ENCODE measurements around the gene CYP39A1.

The CYP39A1 gene

DNA sequence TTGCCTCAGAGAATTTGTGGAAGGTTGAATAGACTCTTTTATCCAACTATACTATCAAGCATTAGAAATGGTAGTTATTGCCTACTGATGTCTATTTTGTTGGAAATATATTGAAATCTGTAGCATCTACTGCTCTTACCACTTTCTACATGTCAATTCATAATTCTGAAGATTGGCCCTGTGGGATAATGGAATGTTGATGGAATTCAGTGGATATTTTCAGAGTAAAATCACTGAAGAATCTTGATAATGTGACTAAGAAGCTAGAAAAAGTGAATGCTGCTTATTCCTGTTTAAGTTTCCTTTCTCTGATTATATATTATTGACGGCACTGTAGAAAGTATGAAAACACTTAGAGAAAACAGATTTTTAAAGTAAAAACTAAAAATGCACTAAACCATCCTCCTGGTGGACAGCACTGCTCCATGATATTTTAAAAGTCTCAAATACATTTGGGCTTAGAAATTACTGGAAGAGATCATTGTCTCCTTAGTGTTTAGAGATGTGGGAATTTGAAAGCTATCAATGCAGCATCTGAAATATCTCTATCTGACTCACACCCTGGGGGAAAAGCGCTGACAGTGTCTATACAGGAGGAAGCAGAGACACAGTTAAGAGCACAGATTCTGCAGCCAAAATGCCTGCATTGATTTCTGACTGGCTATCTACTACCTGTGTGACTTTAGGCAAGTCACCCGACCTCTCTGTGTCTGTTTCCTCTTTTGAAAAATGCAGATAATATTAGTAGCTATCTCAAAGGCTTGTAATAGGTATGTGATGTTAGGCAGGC is 123.5 kb downstream of the CYP39A1 start:
- FAIRE-seq = no peak
- DNase-seq (ENCODE audit: extremely low spot score, insufficient read length, low read depth) = no peak

DNA sequence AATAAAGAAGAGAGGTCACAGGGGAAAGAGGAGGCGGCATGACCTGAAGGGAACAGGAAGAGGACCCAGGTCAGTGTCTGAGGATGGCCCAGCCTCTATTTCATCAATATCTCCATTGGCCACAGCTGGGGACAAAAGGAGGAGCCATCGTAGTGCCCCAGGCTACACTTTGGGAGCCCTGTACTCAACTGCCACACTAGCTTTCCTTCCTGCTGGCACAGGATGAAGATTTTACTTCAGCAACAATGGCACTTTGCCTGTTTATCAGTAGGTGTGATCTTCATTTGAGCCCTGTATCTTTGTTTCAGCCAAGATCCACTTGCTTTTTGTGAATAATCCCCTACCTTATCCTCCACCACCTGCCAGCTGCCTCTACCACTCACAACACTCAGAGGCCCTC is 126.0 kb downstream of the CYP39A1 start:
- FAIRE-seq (no peak), DNase-seq (ENCODE audit: extremely low spot score, insufficient read length, low read depth) (no peak)

DNA sequence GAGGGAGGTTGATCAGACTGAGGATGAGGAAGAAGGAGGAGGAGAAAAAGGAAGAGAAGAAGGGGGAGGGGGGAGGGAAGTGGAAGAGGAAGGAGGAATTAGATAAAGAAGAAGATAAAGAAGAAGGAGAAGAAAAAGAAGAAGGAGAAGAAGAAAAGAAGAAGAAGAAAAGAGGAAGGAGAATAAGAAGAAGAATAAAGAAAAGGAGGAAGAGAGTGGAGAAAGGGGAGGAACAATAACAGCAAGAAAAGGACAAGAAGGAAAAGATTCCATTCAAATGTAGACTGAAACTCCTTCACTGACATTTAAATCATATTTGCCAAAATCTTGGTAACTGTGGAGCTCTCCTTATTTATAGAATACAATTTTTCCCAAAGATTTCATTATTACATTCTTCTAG is 127.0 kb downstream of the CYP39A1 start:
- DNase-seq (ENCODE audit: extremely low spot score, insufficient read length, low read depth) (no peak), FAIRE-seq (no peak)

DNA sequence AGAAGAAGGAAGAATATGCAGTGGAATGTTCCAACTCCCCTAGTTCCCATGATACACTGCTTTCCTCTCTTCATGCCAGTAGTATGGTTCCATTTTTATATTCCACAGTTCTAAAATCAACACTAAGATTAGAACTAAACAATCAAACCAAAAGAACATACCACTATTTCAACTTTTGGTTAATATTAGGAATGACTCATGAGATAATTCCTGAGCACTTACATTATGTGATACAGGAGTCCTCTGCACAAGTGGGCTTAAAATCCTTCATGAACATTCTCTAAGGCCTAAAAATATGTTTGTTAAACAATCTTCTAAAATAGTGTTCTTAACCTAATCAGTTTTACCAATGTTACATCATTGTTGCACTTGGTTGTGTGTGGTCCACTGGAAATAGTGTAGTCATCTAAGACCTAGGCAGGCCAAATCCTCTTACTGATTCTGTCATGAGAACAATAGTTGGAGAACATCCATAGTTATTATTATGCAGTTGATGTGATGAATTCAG is 131.1 kb downstream of the CYP39A1 start:
- DNase-seq (ENCODE audit: extremely low spot score, insufficient read length, low read depth) = no peak
- no peak for FAIRE-seq

DNA sequence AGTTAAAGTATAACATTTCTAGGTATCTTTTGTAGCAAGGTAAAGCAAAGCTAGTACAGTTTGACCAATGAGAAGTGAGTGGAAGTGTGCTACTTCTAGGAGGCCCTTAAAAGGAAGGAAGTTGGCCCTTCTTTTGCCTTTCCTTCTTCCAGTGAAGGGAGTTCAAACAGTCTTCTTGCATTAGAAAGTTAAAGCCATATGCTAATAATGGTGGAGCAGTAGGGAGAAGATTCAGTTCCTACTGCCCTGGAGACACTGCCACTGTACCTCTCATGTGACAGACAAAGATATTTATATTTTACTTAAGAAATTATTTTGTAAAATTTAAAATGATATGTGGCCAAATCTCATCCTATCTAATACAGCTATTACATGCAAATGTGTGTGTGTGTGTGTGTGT is 135.4 kb downstream of the CYP39A1 start:
- FAIRE-seq = no peak
- DNase-seq (ENCODE audit: extremely low spot score, insufficient read length, low read depth) = no peak

DNA sequence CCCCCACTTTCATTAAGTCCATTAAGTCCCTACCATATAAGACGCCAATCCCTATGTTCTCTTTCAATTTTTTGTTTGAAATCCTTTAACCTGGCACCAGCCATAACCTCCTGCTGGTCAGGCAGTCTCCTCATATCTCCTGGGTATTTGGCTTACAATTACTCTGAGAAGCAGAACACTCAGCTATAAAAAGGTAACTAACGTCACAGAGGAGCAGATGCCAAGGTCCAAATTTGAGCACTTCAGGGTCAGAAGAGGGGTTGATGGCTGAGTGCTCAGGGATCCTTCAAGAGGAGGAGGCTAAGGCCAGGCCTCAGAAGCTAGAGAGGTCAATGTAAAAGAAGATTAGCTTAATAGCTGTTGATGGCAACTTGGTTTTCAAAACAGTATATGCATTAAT is 139.1 kb downstream of the CYP39A1 start:
- FAIRE-seq (no peak), DNase-seq (ENCODE audit: extremely low spot score, insufficient read length, low read depth) (no peak)

DNA sequence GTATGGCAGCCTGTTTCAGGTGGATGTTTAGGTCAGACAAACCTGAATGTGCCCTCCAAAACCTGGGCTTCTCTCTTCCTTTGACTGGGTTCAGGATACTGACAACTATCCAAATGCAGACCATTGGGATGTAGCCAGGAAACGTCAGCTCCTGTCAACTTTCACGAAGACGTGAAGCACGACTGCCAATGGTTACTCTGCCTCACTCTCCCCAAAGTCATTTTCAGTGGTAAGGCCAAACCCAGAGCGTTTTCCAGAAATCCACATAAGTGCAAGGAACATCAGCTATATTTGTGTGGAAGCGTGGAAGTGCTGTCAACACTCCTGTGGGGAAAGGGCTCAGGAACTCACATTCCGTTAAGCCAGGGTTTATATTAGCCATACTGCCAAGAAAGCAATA is 141.3 kb downstream of the CYP39A1 start:
- DNase-seq (ENCODE audit: extremely low spot score, insufficient read length, low read depth) (no peak), FAIRE-seq (no peak)

DNA sequence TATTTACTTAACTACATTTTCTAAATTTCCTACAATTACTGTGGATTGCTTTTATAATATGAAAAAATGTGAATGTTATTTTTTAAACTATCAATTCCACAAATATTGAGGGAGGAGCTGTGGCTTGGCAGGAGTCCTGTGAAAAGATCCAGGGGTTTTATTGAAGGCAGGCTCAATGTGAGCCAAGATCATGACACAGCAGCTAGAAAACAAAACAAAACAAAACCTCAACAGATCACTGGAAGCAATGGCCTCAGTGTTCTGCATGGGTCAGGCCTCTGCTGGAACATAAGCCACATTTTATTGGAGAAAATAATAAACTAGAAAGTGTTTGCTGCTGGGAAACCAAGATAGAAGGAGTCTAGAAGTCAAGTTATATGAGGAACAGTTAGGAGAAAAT is 142.0 kb downstream of the CYP39A1 start:
- DNase-seq (ENCODE audit: extremely low spot score, insufficient read length, low read depth) (no peak), FAIRE-seq (no peak)

DNA sequence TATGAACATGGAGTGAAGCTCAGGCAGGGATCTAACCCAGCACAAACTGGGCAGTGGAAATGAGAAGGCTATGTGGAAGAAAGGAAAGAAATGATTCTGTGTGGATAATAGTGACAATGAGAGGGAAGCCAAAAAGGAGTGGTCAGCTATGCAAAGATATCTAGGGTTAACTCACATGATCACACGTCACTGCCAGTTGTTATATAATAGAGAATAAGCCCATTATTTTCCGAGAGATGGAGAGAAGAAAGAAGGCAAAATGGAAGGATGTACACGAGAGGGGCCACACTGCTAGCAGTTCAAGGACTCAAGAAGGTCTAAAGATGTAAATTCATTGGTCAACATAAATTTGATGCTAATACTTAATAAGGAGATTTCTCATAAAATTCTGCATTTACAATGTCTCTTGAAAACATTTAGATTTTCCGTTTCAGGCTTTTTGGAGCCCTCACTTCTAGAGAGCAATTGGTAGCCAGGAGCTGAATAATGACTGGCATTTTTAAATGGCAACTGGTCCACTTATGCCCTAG is 142.6 kb downstream of the CYP39A1 start:
- DNase-seq (ENCODE audit: extremely low spot score, insufficient read length, low read depth) (no peak), FAIRE-seq (no peak)

DNA sequence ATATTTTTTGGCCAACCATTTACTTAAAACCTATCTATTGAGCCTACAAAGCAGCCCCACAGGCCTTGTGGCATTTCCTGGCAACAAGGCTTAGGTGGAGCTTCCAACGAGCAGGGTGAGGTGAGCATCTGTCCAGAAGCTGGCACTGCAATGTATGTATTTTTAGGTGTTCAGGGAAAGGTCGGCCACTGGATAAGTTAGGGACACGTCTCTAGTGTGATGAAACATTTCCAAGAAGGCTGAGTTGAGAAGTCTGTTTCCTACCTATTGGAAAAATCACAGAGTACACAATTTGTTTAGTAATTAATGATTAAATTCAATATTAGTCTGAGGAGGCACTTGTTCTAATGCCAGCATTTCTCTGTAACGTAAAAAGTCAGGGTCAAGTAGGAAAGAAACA is 143.6 kb downstream of the CYP39A1 start:
- DNase-seq (ENCODE audit: extremely low spot score, insufficient read length, low read depth) (no peak), FAIRE-seq (no peak)

DNA sequence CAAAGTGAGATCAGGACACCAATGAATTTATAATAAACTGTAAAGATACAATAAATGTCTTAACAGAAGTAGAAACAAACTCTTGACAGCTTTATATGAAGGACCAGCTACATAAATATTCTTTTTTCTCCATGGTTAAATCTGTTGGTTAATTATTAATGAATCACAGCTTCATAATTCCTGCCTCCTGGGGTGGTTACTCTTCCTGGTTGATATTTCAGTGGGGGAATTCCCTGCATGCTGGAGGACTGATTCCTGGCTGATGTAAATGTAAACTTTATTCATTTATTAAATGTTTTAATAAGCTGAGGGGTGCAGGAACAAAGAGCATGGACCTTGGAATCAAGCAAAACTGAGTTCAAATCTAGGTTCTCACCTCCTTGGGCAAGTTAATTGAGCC is 145.2 kb downstream of the CYP39A1 start:
- DNase-seq (ENCODE audit: extremely low spot score, insufficient read length, low read depth) = no peak

DNA sequence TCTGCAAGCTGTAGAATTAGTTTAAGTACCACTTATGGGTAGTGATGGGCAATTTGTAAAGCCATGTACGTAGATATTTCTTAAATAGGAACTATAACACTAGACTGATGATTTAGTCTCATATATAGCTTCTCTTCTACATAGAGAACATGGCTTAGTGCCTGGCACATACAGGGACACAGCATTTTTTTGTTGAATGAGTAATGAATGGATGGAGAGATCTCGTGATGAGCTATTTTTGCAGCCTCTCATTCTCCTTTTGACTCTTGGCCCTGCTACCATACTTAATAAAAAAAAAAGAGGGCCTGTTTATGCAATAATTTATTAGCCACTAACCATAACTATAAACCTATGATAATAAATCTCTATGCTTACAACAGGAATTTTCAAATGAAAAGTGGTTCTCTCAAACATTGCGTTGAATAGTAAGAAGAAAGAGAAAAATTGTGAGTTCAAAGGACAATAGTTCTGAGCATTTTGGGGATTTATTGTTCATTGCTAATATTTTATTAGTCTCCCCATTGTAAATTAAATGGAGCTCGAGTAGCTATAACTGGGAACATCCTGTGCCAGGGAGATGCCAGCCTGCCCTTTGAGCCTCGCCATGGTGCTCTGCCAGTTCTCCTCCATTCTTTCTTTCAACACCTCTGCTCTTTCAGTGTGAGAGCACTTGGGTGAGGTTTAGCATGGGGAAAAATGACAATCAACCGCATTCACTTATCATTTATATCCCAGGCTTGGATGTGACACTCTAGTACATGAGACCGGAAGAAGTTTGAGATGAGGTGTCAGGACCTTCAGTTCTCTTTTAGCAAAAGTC is 146.7 kb downstream of the CYP39A1 start:
- DNase-seq (ENCODE audit: extremely low spot score, insufficient read length, low read depth) (no peak), FAIRE-seq (no peak)

More for the DNA sequence above, 145.2 kb downstream of the CYP39A1 start:
- FAIRE-seq = no peak

DNA sequence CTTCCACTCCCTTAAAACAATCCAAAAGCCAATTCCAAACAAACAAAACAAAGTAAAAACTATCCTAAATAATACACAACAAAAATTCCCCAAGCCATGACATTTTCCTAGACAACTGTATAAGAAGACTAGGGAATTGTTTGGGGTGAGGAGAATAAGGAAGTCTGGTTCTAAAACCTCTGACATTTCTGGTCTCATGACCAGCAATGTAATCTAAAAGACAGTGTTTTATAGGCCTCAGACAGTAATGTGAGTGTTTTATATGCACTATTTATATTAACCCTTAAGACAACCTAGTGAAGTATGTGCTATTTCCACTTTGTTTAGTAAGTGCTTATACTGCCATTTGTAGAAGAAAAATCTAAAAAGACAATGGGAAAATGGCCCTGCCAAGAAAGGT is 148.4 kb downstream of the CYP39A1 start:
- FAIRE-seq (no peak), DNase-seq (ENCODE audit: extremely low spot score, insufficient read length, low read depth) (no peak)

DNA sequence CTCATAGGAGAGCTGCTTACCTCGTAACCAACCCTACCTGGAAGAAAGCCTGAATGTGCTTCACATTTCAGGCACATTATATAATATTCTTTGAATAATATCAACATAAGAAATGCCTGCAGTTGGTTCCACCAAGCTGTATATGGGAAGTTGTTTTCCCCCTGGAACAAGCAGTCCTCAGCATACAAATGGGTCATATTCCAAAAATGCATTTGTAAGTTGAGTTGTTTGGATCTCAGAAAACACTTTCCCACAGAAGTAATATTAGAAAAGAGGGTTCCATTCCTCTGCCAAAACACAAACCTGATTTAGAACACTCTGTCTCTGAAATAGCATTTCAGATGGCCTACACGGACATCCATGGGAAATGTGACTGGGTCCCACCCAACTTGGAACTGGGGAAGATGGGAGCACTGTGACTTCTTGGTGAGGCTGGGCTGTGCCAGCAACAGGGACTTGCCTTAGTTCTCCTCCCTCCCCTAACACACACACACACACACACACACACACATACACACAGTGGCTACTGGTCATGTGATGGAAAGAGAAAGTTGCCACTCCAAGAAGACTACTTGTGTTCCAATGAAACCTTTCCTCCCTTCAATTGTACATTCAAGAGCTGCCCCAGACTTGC is 150.0 kb downstream of the CYP39A1 start:
- no peak for DNase-seq (ENCODE audit: extremely low spot score, insufficient read length, low read depth)
- FAIRE-seq = no peak

DNA sequence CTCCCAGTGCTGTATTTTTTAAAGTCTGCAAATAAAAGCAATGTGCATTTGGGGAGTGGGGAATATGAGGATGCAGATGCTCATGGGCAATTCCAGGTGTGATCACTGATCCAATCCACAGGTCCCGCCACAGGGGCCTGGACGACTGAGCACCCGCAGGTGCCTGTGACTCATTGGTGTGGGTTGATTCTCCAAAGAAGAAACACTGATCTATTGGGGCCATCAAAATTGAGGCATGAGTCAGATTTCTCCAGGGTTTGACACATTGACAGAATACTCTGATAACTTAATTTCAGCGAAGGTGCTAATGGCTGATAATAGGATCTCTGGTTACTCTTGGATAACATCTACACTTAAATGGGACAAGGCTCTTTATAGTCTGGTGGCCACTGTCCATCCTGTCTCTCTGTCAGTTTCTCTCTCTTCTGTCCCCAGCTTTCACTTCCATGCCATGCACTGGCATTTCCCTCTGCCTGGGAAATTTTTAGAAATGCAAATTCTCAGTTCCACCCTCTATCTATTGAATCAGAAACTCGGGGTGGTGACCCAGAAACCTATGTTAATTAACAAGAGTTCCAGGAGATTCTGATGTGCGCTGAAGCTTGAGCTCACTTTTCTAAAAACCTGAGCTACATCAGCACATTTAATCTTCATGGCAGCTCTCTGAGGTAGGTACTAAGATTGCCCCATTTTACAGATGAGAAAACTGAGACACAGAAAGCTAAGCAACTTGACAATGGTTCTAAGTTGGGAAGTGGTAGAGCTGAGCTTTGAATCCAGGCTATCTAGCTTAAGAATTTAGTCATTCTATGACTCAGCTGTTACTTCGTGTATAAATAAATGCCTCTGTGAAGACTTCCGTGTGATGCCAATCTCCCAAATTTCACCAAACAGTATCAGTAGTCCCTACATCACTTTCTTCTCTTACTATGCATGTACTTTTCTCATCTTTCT is 151.2 kb downstream of the CYP39A1 start:
- DNase-seq (ENCODE audit: extremely low spot score, insufficient read length, low read depth) = no peak
- FAIRE-seq = no peak

DNA sequence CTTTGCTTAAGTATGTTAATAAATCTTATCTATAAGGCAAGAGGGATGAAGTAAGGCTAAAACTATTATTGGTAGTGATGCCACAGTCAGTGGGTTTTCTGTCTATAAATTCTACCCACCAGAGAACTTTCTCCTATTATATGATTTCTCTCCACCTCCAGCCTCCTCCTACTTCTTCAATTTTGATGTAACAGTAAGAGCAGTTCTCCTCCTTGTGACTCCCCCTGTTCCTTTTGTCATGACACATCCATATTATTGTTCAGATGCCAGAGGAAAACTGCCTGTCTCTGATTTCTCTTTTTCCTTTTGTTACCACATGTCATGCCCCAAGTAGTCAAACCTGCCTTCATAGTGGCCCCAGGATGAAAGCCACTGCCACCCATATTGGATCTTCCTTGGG is 152.2 kb downstream of the CYP39A1 start:
- FAIRE-seq (no peak), DNase-seq (ENCODE audit: extremely low spot score, insufficient read length, low read depth) (no peak)
